HL-60/S4 (cell line): Measurements from ENCODE around the gene NDUFS6.
"Not testable (repeated sequence)": the region's sequence is repeated elsewhere in the genome, so short reads cannot be mapped to it uniquely, and the experiment has no call there.

Experiments used
- in situ Hi-C: fragments of 300-500 bp; cut with MboI; formaldehyde crosslinking; loops from 2 replicates; pipeline ENCODE4 v1.14.3; 2022; ENCODE audit warnings: low sequenced_read_pairs

The NDUFS6 gene

GRCh38 chr5:1830571-1831228 is 29.5 kb downstream of the NDUFS6 start:
- in situ Hi-C loops: no loop called here

- in situ Hi-C loops: no loop called here
Observed at GRCh38 chr5:1831257-1831656, 30.1 kb downstream of the NDUFS6 start.

- in situ Hi-C loops: no loop called here
Observed at GRCh38 chr5:1831677-1832313, 30.6 kb downstream of the NDUFS6 start.

- in situ Hi-C loops: no loop called here
Observed at GRCh38 chr5:1832511-1833250, 31.5 kb downstream of the NDUFS6 start.

GRCh38 chr5:1833264-1834021 is 32.2 kb downstream of the NDUFS6 start:
- in situ Hi-C loops: no loop called here

GRCh38 chr5:1834022-1834551 is 32.9 kb downstream of the NDUFS6 start:
- in situ Hi-C loops: no loop called here

GRCh38 chr5:1834721-1835429 is 33.7 kb downstream of the NDUFS6 start:
- in situ Hi-C loops: no loop called here

- in situ Hi-C loops: no loop called here
Observed at GRCh38 chr5:1835431-1835830, 34.2 kb downstream of the NDUFS6 start.

- in situ Hi-C loops: no loop called here
Observed at GRCh38 chr5:1836176-1836890, 35.1 kb downstream of the NDUFS6 start.

- in situ Hi-C loops: no loop called here
Observed at GRCh38 chr5:1836891-1837880, 36.0 kb downstream of the NDUFS6 start.

- in situ Hi-C loops: no loop called here
Observed at GRCh38 chr5:1838013-1838412, 36.8 kb downstream of the NDUFS6 start.

- in situ Hi-C loops: no loop called here
Observed at GRCh38 chr5:1840071-1840547, 38.9 kb downstream of the NDUFS6 start.

GRCh38 chr5:1840741-1841521 is 39.7 kb downstream of the NDUFS6 start:
- in situ Hi-C loops: no loop called here

- in situ Hi-C loops: no loop called here
Observed at GRCh38 chr5:1842004-1842819, 41.0 kb downstream of the NDUFS6 start.

- in situ Hi-C loops: not testable (repeated sequence)
Observed at GRCh38 chr5:1843761-1844160, 42.6 kb downstream of the NDUFS6 start.

GRCh38 chr5:1844708-1845436 is 43.7 kb downstream of the NDUFS6 start:
- in situ Hi-C loops: no loop called here
